GM18867 (cell line): ENCODE measurements around the gene RSU1.

Source experiments
- ATAC-seq: cut with Tn5 transposase; IDR thresholded peaks from one replicate; pipeline ENCODE4 v1.9.1; 2021; ENCODE audit warnings: mild to moderate bottlenecking, moderate library complexity; ENCODE audit not compliant: unreplicated experiment

RSU1 gene

GRCh38 chr10:16544099-16544498, 273.1 kb downstream of the RSU1 start:
- no peak for ATAC-seq
